ENCODE data around the gene ADPRS.

DNA sequence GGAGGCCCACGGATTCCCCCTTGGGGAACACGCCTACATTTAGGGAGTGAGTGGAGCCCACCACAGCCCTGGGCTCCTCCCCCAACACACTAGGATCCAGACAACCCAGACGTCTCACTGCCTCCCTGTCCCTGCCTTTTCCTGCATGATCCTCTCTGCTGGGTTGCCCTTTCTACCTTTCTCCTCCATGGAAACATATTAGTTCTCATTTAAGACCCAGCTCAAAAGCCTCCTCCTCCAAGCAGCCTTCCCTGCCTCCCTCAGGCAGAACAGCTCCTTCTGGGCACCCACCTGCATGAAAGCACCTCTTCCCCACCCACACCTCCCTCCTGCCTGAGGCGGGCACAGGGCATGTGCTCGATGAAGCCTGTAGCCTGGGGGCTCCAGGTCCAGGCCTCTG lies 25.7 kb downstream of the ADPRS start:
- TF ChIP-seq, protein P1, sequence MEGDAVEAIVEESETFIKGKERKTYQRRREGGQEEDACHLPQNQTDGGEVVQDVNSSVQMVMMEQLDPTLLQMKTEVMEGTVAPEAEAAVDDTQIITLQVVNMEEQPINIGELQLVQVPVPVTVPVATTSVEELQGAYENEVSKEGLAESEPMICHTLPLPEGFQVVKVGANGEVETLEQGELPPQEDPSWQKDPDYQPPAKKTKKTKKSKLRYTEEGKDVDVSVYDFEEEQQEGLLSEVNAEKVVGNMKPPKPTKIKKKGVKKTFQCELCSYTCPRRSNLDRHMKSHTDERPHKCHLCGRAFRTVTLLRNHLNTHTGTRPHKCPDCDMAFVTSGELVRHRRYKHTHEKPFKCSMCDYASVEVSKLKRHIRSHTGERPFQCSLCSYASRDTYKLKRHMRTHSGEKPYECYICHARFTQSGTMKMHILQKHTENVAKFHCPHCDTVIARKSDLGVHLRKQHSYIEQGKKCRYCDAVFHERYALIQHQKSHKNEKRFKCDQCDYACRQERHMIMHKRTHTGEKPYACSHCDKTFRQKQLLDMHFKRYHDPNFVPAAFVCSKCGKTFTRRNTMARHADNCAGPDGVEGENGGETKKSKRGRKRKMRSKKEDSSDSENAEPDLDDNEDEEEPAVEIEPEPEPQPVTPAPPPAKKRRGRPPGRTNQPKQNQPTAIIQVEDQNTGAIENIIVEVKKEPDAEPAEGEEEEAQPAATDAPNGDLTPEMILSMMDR (IDR thresholded peaks at IDR 0.05) = no peak
- TF ChIP-seq POLR2A (IDR thresholded peaks at IDR 0.05) = no peak
